Spleen (tissue), 11 donors: ENCODE results near the gene DNPEP. TPM values are rescaled to one million over a fixed set of nuclear protein-coding genes. Genes with fewer than 3 reads are reported as not detected.
"Not testable (repeated sequence)": the region's sequence is repeated elsewhere in the genome, so short reads cannot be mapped to it uniquely, and the experiment has no call there.

Source experiments
- DNase-seq: peaks from one replicate; pipeline ENCODE4 v3.0.0-alpha.2; 2020
- H3K27ac ChIP-seq, 8 donors: fragments of 200-600 bp; sonication (generic) in 7 of 8; 1 replicate in 4 of 8; 2 replicates in 4 of 8; pipeline versions ENCODE4 v1.5.0 to v1.8.0; 2016 to 2021; ENCODE audit warnings: inconsistent platforms in 4 of 8, mild to moderate bottlenecking in 4 of 8, moderate library complexity in 1 of 8
- H3K27me3 ChIP-seq, 7 donors: fragments of 200-600 bp; sonication (generic) in 6 of 7; replicated peaks in 1 of 7; 1 replicate in 4 of 7; 2 replicates in 3 of 7; pipeline versions ENCODE4 v1.5.0 to v1.8.0; 2016 to 2021; ENCODE audit warnings: inconsistent platforms in 3 of 7, mild to moderate bottlenecking in 1 of 7
- H3K36me3 ChIP-seq, 6 donors: fragments of 200-600 bp; sonication (generic) in 5 of 6; 1 replicate in 4 of 6; 2 replicates in 2 of 6; pipeline versions ENCODE4 v1.5.0 to v1.8.0; 2016 to 2021; ENCODE audit warnings: inconsistent platforms in 2 of 6
- H3K4me1 ChIP-seq, 6 donors: fragments of 200-600 bp; sonication (generic) in 5 of 6; 1 replicate in 3 of 6; 2 replicates in 3 of 6; pipeline versions ENCODE4 v1.5.0 to v1.8.0; 2016 to 2021; ENCODE audit warnings: inconsistent platforms in 3 of 6
- H3K4me3 ChIP-seq, 8 donors: fragments of 200-600 bp; sonication (generic) in 7 of 8; 1 replicate in 4 of 8; 2 replicates in 4 of 8; pipeline versions ENCODE4 v1.5.0 to v1.8.0; 2016 to 2021; ENCODE audit warnings: inconsistent platforms in 4 of 8, mild to moderate bottlenecking in 4 of 8, moderate library complexity in 2 of 8
- H3K9me3 ChIP-seq, 8 donors: fragments of 200-600 bp; sonication (generic) in 7 of 8; 1 replicate in 4 of 8; 2 replicates in 4 of 8; pipeline versions ENCODE4 v1.5.0 to v1.8.0; 2016 to 2021; ENCODE audit warnings: inconsistent platforms in 4 of 8
- CTCF ChIP-seq, 11 experiments: fragments of 200-600 bp in 7 of 11; fragments of 450-650 bp in 4 of 11; sonication (generic) in 4 of 11; IDR thresholded peaks in 8 of 11; conservative IDR thresholded peaks in 3 of 11; 1 replicate in 7 of 11; 2 replicates in 4 of 11; pipeline versions ENCODE4 v1.4.0 to v1.8.0; 2016 to 2021; ENCODE audit warnings: antibody characterized with exemption in 11 of 11, inconsistent platforms in 4 of 11, mild to moderate bottlenecking in 1 of 11
- POLR2A ChIP-seq, 3 donors: fragments of 450-650 bp; IDR thresholded peaks; one replicate each; pipeline ENCODE4 v1.5.1; 2017; ENCODE audit warnings: antibody characterized with exemption in 3 of 3, mild to moderate bottlenecking in 1 of 3
- POLR2AphosphoS5 ChIP-seq, 3 donors: sonication (generic); formaldehyde crosslinking; IDR thresholded peaks; one replicate each; pipeline ENCODE4 v1.5.1; 2017; ENCODE audit warnings: antibody characterized with exemption in 3 of 3
- whole genome bisulfite sequencing, 5 donors: extraction: QIAGEN DNeasy Blood & Tissue Kit in 3 of 5; methylation state at CpG; one replicate each; pipeline versions ENCODE4 v1.1.5 to v1.1.7; 2013 to 2018; 5-methylcytosine and 5-hydroxymethylcytosine counted together
- intact Hi-C: fragments of 100-400 bp; cut with DNase I; formaldehyde crosslinking; loops from one replicate; pipeline ENCODE4 v1.15.0; 2023; ENCODE audit warnings: low total_unique reads
- polyA plus RNA-seq, 3 donors: library from polyadenylated mRNA; stranded (reverse); fragments of 200-250 nt; gene quantifications; one replicate each; pipeline ENCODE4 v1.2.1, GENCODE V29; 2013
- total RNA-seq, 7 donors: library from RNA; depleted of rRNA in 3 of 7; stranded (reverse); fragments of >200 nt in 3 of 7; fragmentation: NEBNext Ultra II Directional in 4 of 7; extraction: Animal tissue kit (Norgen Biotek cat#: 25700) in 4 of 7; gene quantifications; one replicate each; pipeline versions ENCODE4 v1.1.0 to v1.2.1, GENCODE V29; 2016 to 2021
- donor health status: healthy with polysubstance abuse.
- donor health status: DM: no; HTN: no; CAD: no; lungs with moderate emphysema.
- donor health status: DM: no; HTN: no; CAD: no.
- donor health status: Bipolar disorder and iron deficiency.
- donor health status: healthy.
- donor health status: DM: no; HTN: no; CAD: no.
- donor health status: DM: yes; HTN: yes; CAD: no.

DNPEP gene
- total and polyA plus RNA-seq, 10 donors: 46.7 to 92.8 (median 62.8) TPM

DNA sequence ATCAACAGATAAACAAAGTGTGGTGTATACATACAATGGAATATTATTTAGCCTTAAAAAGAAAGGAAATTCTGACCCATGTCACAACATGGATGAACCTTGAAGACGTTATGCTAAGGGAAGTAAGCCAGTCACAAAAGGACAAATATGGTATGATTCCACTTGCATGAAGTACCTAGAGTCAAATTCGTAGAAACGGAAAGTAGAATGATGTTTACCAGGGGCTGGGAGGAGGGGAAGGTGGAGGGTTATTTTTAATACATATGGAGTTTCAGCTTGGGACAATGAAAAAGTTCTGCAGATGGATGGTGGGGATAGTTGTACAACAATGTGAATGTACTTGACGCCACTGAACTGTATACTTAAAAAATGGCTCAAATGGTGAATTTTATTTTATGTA is 27.1 kb upstream of the DNPEP start:
- no peak overlapping the region for H3K27ac ChIP-seq
- H3K27me3 ChIP-seq: peaks cover 9 to 75% (median 22%) of the 10 kb centered on the region in 7 donors
- H3K4me3 ChIP-seq: no peak overlapping the region
- intact Hi-C loops: no loop called here
- H3K4me1 ChIP-seq: peaks cover 0 to 14% (median 6%) of the 10 kb centered on the region in 6 donors
- WGBS, 5 donors: 70 to 83% (median 76%) methylated on average over 4 of the region's 4 CpGs
- no peak for TF ChIP-seq CTCF (IDR thresholded peaks at IDR 0.05 in 8 of 11, conservative IDR thresholded peaks at IDR 0.05 in 3 of 11)
- no peak for TF ChIP-seq POLR2AphosphoS5 (IDR thresholded peaks at IDR 0.05)
- no peak for TF ChIP-seq POLR2A (IDR thresholded peaks at IDR 0.05)
- DNase-seq: no peak
- no peaks in the 10 kb centered on the region for H3K36me3 ChIP-seq
- H3K9me3 ChIP-seq: peaks cover 0 to 19% (median 6%) of the 10 kb centered on the region in 8 donors

DNA sequence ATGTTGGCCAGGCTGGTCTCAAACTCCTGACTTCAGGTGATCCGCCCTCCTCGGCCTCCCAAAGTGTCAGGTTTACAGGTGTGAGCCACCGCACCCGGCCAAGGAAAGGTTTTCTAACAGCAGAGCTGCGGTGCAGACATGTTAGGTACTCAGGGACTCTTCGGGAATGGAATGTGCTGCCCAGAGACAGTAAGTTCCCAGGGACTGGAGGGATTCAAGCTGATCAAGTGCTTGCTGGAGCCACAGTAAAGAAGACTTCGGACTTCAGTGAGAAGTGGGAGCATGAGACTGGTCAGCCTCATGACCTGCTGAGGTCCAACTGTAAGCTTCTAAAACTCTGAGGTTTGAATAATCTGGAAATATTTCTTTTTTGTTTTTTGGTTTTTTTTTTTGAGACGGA is 22.7 kb upstream of the DNPEP start:
- no peak overlapping the region for H3K27ac ChIP-seq
- peaks cover 0 to 49% (median 0%) of the 10 kb centered on the region in 7 donors for H3K27me3 ChIP-seq
- no peak for DNase-seq
- WGBS, 5 donors: 85 to 94% (median 90%) methylated on average over 8 of the region's 8 CpGs
- no peak overlapping the region for H3K4me3 ChIP-seq
- peaks cover 0 to 19% (median 6%) of the 10 kb centered on the region in 8 donors for H3K9me3 ChIP-seq
- no peaks in the 10 kb centered on the region for H3K36me3 ChIP-seq
- no peak for TF ChIP-seq POLR2A (IDR thresholded peaks at IDR 0.05)
- no peak for TF ChIP-seq CTCF (IDR thresholded peaks at IDR 0.05 in 8 of 11, conservative IDR thresholded peaks at IDR 0.05 in 3 of 11)
- TF ChIP-seq POLR2AphosphoS5 (IDR thresholded peaks at IDR 0.05): no peak
- no peaks in the 10 kb centered on the region for H3K4me1 ChIP-seq
- intact Hi-C loops: no loop called here

DNA sequence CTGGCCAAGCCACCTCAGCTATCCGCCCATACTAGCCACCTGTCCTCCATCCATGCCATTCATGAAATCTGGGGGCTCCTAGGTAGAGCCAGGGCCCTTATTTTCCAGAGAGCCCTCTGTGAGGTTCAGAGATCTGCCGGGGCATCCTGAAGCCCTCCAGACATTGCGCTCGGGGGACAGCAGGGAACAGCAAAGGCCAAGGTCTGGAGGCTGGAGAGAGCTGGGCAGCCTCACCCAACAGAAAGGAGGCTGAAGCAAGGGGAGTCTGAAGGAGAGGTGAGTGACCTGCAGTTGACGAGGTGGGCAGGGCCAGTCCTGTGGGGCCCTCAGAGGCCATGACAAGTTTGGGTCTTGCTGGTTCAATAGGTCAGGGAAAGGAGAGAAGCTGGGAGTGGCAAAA is 21.9 kb upstream of the DNPEP start:
- no peak for DNase-seq
- Histone ChIP-seq H3K27me3 (peaks cover 0 to 57% (median 0%) of the 10 kb centered on the region in 7 donors), H3K36me3 (no peaks in the 10 kb centered on the region), H3K27ac (no peak overlapping the region), H3K9me3 (peaks cover 0 to 19% (median 6%) of the 10 kb centered on the region in 8 donors), H3K4me3 (no peak overlapping the region), H3K4me1 (no peaks in the 10 kb centered on the region)
- 87 to 95% (median 90%) methylated on average over 5 of the region's 5 CpGs for WGBS, 5 donors
- intact Hi-C loops: no loop called here
- no peak for TF ChIP-seq POLR2A (IDR thresholded peaks at IDR 0.05)
- no peak for TF ChIP-seq POLR2AphosphoS5 (IDR thresholded peaks at IDR 0.05)

- H3K9me3 ChIP-seq: peaks cover 0 to 19% (median 6%) of the 10 kb centered on the region in 8 donors
- no peak overlapping the region for H3K4me3 ChIP-seq
- 48 to 78% (median 71%) methylated on average over 8 of the region's 8 CpGs for WGBS, 5 donors
- H3K27ac ChIP-seq: no peak overlapping the region
- TF ChIP-seq POLR2AphosphoS5 (IDR thresholded peaks at IDR 0.05) (no peak), CTCF (IDR thresholded peaks at IDR 0.05 in 8 of 11, conservative IDR thresholded peaks at IDR 0.05 in 3 of 11) (no peak), POLR2A (IDR thresholded peaks at IDR 0.05) (no peak)
- intact Hi-C loops: no loop called here
- DNase-seq: no peak
- H3K36me3 ChIP-seq: no peaks in the 10 kb centered on the region
- H3K4me1 ChIP-seq: no peaks in the 10 kb centered on the region
- H3K27me3 ChIP-seq: peaks cover 0 to 61% (median 0%) of the 10 kb centered on the region in 7 donors
Observed at GRCh38 chr2:219408631-219409030, 20.9 kb upstream of the DNPEP start.

- Histone ChIP-seq H3K27ac (no peak overlapping the region), H3K4me3 (no peak overlapping the region), H3K9me3 (peaks cover 0 to 17% (median 6%) of the 10 kb centered on the region in 8 donors), H3K36me3 (no peaks in the 10 kb centered on the region), H3K27me3 (peaks cover 0 to 58% (median 0%) of the 10 kb centered on the region in 7 donors), H3K4me1 (peaks cover 0 to 2% (median under 1%) of the 10 kb centered on the region in 6 donors)
- intact Hi-C loops: no loop called here
- TF ChIP-seq POLR2AphosphoS5 (IDR thresholded peaks at IDR 0.05) (no peak), POLR2A (IDR thresholded peaks at IDR 0.05) (no peak), CTCF (IDR thresholded peaks at IDR 0.05 in 8 of 11, conservative IDR thresholded peaks at IDR 0.05 in 3 of 11) (no peak)
- WGBS, 5 donors: 73 to 87% (median 79%) methylated on average over 5 of the region's 5 CpGs
- no peak for DNase-seq
Observed at GRCh38 chr2:219408204-219408603, 20.5 kb upstream of the DNPEP start.

DNA sequence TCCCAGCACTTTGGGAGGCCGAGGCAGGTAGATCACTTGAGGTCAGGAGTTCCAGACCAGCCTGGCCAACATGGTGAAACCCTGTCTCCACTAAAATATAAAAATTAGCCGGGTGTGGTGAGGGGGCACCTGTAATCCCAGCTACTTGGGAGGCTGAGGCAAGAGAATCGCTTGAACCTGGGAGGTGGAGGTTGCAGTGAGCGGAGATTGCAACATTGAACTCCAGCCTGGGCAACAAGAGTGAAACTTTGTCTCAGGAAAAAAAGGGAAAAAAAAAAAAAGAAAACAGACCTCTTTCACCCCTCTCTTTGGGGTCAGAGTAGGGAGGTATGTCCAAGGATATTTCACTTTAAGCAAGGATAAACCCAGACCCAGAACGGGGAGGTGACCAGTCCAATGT is 19.6 kb upstream of the DNPEP start:
- intact Hi-C loops, H3K27ac ChIP-seq, H3K4me1 ChIP-seq, H3K36me3 ChIP-seq, DNase-seq, H3K9me3 ChIP-seq, H3K4me3 ChIP-seq: not testable (repeated sequence)
- peaks cover 0 to 52% (median 0%) of the 10 kb centered on the region in 7 donors for H3K27me3 ChIP-seq
- 63 to 77% (median 65%) methylated on average over 5 of the region's 5 CpGs for WGBS, 5 donors
